Body of pancreas (tissue), 4 donors: ENCODE data around the gene RNFT2.

Experiments
- CTCF ChIP-seq, 7 experiments: fragments of 450-650 bp in 4 of 7; fragments of 200-600 bp in 3 of 7; sonication (generic) in 3 of 7; IDR thresholded peaks; one replicate each; pipeline ENCODE4 v1.5.1; 2016 to 2019; ENCODE audit warnings: antibody characterized with exemption in 7 of 7
- POLR2A ChIP-seq, 3 donors: fragments of 450-650 bp; IDR thresholded peaks; one replicate each; pipeline ENCODE4 v1.6.1; 2016; ENCODE audit warnings: antibody characterized with exemption in 3 of 3, mild to moderate bottlenecking in 2 of 3

GRCh38 chr12:116745554-116745953 lies 7.4 kb downstream of the RNFT2 start:
- TF ChIP-seq CTCF (IDR thresholded peaks at IDR 0.05): no peak
- no peak for TF ChIP-seq POLR2A (IDR thresholded peaks at IDR 0.05)
